OCI-LY7 (cell line): ENCODE data around the gene ZMIZ2. TPM values are rescaled to one million over a fixed set of nuclear protein-coding genes. Genes with fewer than 3 reads are reported as not detected.

Experiments
- BruUV-seq: library from RNA; stranded (reverse); fragments of 400-500 nt; replicated peaks from 2 replicates; lab custom pipeline; 2021; lab: Mats Ljungman, UMichigan
- CTCF ChIA-PET: fragments of 300-600 bp; sonication (Branson Sonifier 250); formaldehyde crosslinking; loops from one replicate; lab custom pipeline; 2022; ENCODE audit warnings: antibody characterized with exemption; ENCODE audit not compliant: unreplicated experiment; lab: Charles Lee
- POLR2A ChIA-PET: fragments of 300-600 bp; sonication (Branson Sonifier 250); formaldehyde crosslinking; loops from one replicate; lab custom pipeline; 2022; ENCODE audit warnings: antibody characterized with exemption; lab: Charles Lee
- DNase-seq: peaks from one replicate; pipeline ENCODE4 v3.0.0-alpha.2; 2015; ENCODE audit warnings: low spot score
- H2AFZ ChIP-seq: fragments of 200-600 bp; sonication (generic), shearing (Covaris generic); 2 replicates; pipeline ENCODE4 v1.6.1; 2014; ENCODE audit warnings: mild to moderate bottlenecking, antibody characterized with exemption, low read length, moderate library complexity
- H3K27ac ChIP-seq: fragments of 200-600 bp; sonication (generic); 2 replicates; pipeline ENCODE4 v1.5.1; 2014; ENCODE audit warnings: mixed run types, low read depth, mild to moderate bottlenecking, moderate library complexity, low read length, inconsistent platforms; ENCODE audit not compliant: poor library complexity, severe bottlenecking
- H3K36me3 ChIP-seq: fragments of 200-600 bp; sonication (generic); 2 replicates; pipeline ENCODE4 v1.6.1; 2014; ENCODE audit warnings: mild to moderate bottlenecking, antibody characterized with exemption, low read length, moderate library complexity, mixed read lengths; ENCODE audit not compliant: insufficient read depth
- H3K4me1 ChIP-seq: fragments of 200-600 bp; sonication (generic); 2 replicates; pipeline ENCODE4 v1.5.1; 2014; ENCODE audit warnings: mild to moderate bottlenecking, low read length; ENCODE audit not compliant: insufficient read depth, poor library complexity, severe bottlenecking
- H3K4me2 ChIP-seq: fragments of 200-600 bp; sonication (generic); 2 replicates; pipeline ENCODE4 v1.6.1; 2014; ENCODE audit warnings: mild to moderate bottlenecking, low read length
- H3K4me3 ChIP-seq: fragments of 200-600 bp; sonication (generic); 2 replicates; pipeline ENCODE4 v1.5.1; 2014; ENCODE audit warnings: mild to moderate bottlenecking, low read depth, low read length; ENCODE audit not compliant: poor library complexity, severe bottlenecking
- H3K79me2 ChIP-seq: fragments of 200-600 bp; sonication (generic); 2 replicates; pipeline ENCODE4 v1.6.1; 2016; ENCODE audit warnings: low read depth, mild to moderate bottlenecking, low read length, moderate library complexity, mixed read lengths; ENCODE audit not compliant: insufficient read depth
- H3K9me2 ChIP-seq: fragments of 200-600 bp; sonication (generic); 2 replicates; pipeline ENCODE4 v1.6.1; 2016; ENCODE audit warnings: mild to moderate bottlenecking, low read length, mixed read lengths; ENCODE audit not compliant: insufficient read depth
- H3K9me3 ChIP-seq: fragments of 200-600 bp; sonication (generic); 2 replicates; pipeline ENCODE4 v1.6.1; 2014; ENCODE audit warnings: mild to moderate bottlenecking, mixed run types, low read length, mixed read lengths
- H4K20me1 ChIP-seq: fragments of 200-600 bp; sonication (generic); 2 replicates; pipeline ENCODE4 v1.6.1; 2014; ENCODE audit warnings: mild to moderate bottlenecking, antibody characterized with exemption, low read length, moderate library complexity, mixed read lengths; ENCODE audit not compliant: insufficient read depth
- EZH2phosphoT487 ChIP-seq: fragments of 200-600 bp; sonication (generic); IDR thresholded peaks from 2 replicates; pipeline ENCODE4 v1.6.1; 2018; ENCODE audit warnings: low read depth, borderline replicate concordance, mild to moderate bottlenecking, mixed run types, antibody characterized with exemption, low read length, moderate library complexity, mixed read lengths
- intact Hi-C: fragments of 100-400 bp; cut with micrococcal nuclease; formaldehyde crosslinking; loops from one replicate; pipeline ENCODE4 v1.10.0; 2022; ENCODE audit not compliant: unreplicated experiment
- total RNA-seq, 2 experiments: library from RNA; depleted of rRNA in 1 of 2; stranded (reverse); fragments of >200 nt in 1 of 2; shearing (Covaris generic) in 1 of 2; gene quantifications; 2 replicates each; pipeline ENCODE4 v1.2.3, GENCODE V29; 2014 to 2022
- TF ChIP-seq, protein P1 (sequence below): fragments of 200-600 bp; sonication (generic); conservative IDR thresholded peaks from 2 replicates; pipeline ENCODE4 v1.5.1; 2014; ENCODE audit warnings: mild to moderate bottlenecking, antibody characterized with exemption, low read length, moderate library complexity, mixed read lengths

The ZMIZ2 gene
- total RNA-seq, 2 experiments from 2014 or later, result 17.2 to 79.7 TPM

DNA sequence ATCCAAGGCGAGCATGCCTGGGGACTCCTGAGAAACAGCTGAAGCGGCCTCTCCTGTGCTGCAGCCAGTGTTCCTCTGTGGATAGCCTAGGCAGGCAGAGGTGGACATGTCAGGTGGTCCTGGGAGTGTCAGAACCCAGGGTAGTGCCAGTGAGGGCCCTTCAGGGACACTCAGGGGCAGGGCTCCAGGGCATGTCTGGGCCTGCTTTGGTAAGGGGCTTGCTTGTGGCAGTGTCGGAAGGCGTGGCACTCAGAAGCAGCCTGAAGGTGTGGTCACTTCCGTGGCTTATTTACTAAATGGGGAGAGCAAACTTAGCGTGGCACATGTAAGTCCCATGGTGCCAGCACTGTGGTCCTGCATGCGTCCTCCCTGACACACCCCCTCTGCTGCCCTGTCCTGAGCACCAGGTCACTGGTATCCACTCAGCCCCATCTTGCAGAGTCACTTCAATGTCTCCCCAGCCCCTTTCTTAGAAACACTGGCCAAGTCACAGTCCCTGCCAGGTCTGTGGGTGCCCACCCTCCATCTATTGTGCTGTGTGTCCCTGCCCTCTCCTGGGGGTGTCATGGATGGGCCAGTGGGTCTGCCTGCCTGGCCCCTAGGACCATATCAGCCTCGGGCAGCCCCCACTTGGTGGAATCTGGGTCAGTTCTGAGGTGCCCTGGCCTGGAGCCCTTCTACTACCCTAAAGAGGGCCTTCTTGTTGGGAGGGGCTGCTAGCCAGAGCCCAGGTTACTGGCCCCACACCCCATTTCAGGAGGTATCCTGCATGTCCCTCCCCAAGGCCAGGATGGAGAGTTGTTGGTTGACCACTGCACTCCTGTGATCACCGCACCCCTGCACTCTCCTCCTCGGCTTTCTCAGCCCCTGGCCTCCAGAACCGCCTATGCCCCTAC, 6.4 kb downstream of the ZMIZ2 start:
- ChIA-PET CTCF (no interaction called here), POLR2A (no interaction called here)
- no TSS peak for BruUV-seq
- intact Hi-C loops, result no loop called here
- TF ChIP-seq, protein P1, sequence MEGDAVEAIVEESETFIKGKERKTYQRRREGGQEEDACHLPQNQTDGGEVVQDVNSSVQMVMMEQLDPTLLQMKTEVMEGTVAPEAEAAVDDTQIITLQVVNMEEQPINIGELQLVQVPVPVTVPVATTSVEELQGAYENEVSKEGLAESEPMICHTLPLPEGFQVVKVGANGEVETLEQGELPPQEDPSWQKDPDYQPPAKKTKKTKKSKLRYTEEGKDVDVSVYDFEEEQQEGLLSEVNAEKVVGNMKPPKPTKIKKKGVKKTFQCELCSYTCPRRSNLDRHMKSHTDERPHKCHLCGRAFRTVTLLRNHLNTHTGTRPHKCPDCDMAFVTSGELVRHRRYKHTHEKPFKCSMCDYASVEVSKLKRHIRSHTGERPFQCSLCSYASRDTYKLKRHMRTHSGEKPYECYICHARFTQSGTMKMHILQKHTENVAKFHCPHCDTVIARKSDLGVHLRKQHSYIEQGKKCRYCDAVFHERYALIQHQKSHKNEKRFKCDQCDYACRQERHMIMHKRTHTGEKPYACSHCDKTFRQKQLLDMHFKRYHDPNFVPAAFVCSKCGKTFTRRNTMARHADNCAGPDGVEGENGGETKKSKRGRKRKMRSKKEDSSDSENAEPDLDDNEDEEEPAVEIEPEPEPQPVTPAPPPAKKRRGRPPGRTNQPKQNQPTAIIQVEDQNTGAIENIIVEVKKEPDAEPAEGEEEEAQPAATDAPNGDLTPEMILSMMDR, result no peak
- TF ChIP-seq EZH2phosphoT487, result no peak
- no peak for DNase-seq
- Histone ChIP-seq H3K9me3 (no peaks in the 10 kb centered on the region), H3K79me2 (no peaks in the 10 kb centered on the region), H3K27ac (no peak overlapping the region), H3K4me3 (no peak overlapping the region), H3K4me2 (no peak overlapping the region), H3K4me1 (peaks cover 23% of the 10 kb centered on the region), H4K20me1 (peaks cover 8% of the 10 kb centered on the region; the same call in 1 of the 2 replicates), H3K36me3 (peaks cover 25% of the 10 kb centered on the region), H3K9me2 (no peaks in the 10 kb centered on the region), H2AFZ (no peak overlapping the region)

DNA sequence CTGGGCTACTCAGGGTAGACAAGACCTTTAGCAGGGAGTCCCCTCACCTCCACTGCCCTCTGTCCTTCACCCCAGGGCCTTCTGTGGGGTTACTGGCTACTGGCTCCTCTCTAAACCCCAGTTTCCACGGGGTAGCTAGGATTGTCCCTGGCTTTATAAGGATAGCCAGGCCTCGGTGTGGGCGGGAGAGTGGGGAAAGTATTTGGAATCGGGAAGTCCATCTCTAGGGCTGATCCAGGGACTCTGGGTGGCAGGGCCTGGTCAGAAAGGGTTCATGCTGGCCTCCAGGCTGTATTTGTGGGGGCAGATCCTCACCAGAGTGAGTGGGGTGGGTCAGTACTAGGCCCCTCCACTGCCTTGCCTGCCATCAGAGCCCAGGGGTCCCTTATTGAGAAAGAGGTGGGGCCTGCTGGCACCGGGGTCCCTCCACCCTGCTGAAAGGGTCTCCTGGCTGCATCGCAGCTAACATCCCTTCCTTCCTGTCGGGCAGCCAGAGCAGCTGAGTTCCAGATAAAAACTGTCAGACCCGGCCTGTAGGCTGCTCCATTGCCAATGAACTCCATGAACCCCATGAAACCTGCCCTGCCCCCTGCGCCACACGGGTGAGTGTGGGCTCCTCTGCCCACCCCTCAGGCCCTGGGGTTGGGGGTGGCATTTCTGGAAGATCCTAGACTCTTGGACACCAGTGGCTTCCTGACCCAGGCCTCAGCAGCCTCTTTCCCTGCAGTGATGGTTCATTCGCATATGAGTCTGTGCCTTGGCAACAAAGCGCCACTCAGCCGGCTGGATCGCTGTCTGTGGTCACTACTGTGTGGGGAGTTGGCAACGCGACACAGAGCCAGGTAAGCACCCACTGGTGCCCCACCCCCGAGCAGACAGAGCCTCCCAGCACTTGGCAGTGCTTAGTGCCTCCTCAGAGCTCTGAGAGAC, 7.3 kb downstream of the ZMIZ2 start:
- Histone ChIP-seq H4K20me1 (no peaks in the 10 kb centered on the region; the same call in 1 of the 2 replicates), H3K9me3 (no peaks in the 10 kb centered on the region), H3K9me2 (no peaks in the 10 kb centered on the region), H2AFZ (no peak overlapping the region), H3K27ac (no peak overlapping the region), H3K36me3 (peaks cover 30% of the 10 kb centered on the region), H3K79me2 (no peaks in the 10 kb centered on the region), H3K4me1 (peaks cover 14% of the 10 kb centered on the region), H3K4me2 (no peak overlapping the region), H3K4me3 (no peak overlapping the region)
- TF ChIP-seq, protein P1, result no peak
- no peak for TF ChIP-seq EZH2phosphoT487
- no peak for DNase-seq
- BruUV-seq, result no TSS peak
- CTCF ChIA-PET, result no interaction called here
- intact Hi-C loops, result no loop called here
- POLR2A ChIA-PET, result no interaction called here
